Stimulated activated CD4-positive, alpha-beta T cell treated with anti-CD3 and anti-CD28 coated beads, Interleukin-1b, Interleukin-23, amount 100 ng/mL, for 4 hours (primary cell): ENCODE data around the gene ATRX.
"Not testable (repeated sequence)": the region's sequence is repeated elsewhere in the genome, so short reads cannot be mapped to it uniquely, and the experiment has no call there.

Experiments used
- DNase-seq, 2 donors: peaks; one replicate each; pipeline ENCODE4 v3.0.0-alpha.2; 2020; ENCODE audit warnings: low read depth in 2 of 2

The ATRX gene

DNA sequence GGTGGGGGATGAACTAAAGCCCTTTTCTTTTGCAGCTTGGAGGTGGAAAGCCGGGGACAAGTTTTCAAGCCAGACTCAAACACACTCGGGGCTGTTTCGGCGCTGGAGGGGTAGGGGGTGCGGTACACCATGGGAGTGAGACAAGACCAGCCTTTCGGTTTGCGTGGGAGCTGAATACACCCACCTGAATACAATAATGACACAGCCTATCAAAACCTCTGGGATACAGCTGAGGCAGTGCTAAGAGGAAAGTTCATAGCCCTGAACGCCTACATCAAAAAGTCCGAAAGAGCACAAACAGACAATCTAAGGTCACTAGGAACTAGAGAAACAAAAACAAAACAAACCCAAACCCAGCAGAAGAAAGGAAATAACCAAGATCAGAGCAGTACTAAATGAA lies 163.3 kb downstream of the ATRX start:
- no peak for DNase-seq

DNA sequence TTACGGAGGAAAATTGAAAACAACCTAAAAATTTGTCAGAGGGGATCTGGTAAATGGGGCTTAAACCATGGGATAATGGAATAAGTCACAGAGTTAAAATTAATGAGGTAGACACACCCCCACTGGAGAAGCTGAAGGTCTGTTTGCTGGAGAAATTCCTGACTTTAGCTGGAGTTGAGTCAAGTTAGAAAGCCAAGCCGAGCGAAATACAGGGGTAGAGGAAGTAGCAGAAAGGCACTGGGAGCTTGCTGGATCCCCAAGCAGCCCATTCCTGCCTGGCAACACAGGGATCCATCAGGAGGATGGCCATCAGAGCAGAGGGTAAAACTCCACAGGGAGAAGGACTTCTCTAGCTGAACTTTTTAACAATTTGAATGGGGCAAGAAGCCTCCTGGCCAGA lies 163.8 kb downstream of the ATRX start:
- DNase-seq: no peak

DNA sequence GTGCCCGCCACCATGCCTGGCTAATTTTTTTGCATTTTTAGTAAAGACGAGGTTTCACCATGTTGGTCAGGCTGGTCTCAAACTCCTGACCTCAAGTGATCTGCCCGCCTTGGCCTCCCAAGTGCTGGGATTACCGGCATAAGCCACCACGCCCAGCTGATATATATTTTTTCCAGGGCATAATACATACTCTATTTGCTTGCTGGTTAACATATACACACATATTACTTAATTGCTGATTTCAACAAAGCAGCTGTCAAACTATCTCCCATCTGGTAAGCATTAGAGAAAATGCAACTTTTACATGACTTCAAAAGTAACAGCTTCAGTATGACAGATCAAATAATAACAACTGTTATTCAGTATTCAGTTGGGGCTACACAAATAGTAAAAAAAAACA lies 164.6 kb downstream of the ATRX start:
- not testable (repeated sequence) for DNase-seq

DNA sequence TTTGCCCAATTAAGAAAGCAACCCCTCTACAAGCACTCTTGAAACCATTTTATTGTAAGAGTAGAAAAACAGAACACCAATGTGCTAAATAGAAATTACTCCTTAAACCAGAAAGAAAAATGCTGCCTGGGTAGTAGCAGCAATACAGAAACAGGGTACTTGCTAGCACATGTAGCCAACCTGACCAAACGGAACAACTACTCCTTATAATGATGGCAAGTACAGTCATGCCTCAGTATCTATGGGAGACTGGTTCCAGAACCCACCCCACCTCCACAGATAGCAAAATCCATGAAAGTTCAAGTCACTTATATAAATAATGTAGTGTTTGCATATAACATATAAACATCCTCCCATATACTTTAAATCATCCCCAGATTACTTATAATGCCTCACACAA lies 168.8 kb downstream of the ATRX start:
- DNase-seq: no peak

DNA sequence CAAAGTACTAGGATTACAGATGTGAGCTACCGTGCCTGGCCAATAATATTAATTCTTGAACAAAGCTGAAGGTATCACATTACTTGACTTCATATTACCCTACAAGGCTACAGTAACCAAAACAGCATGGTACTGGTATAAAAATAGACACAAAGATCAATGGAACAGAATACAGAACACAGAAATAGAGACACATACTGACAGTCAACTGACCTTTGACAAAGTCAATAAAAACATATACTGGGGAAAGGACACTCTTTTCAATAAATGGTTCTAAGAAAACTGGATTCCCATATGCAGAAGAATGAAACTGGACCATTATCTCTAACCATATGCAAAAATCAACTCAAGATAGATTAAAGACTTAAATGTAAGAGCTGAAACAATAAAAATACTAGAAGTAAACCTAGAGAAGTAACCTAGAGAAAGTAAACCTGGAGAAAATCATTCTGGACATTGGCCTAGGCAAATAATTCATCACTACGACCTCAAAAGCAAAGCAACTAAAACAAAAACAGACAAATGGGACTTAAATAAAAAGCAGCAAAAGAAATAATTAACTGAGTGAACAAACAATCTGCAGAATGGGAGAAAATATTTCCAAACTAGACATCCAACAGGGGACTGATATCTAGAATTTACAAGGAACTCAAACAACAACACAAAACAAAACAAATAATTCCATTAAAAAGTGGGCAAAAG lies 182.2 kb downstream of the ATRX start:
- no peak for DNase-seq

DNA sequence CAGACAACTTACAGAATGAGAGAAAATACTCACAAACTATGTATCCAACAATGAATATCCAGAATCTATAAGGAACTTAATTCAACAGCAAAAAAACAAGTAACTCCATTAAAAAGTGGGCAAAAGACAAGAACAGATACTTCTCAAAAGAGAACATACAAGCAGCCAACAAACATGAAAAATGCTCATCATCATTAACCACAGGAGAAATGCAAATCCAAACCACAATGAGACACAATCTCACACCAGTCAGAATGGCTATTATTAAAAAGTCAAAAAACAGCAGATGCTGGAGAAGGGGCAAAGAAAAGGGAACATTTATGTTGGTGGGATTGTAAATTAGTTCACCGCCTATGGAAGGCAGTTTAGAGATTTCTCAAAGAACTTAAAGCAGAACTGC lies 188.5 kb downstream of the ATRX start:
- no peak for DNase-seq

DNA sequence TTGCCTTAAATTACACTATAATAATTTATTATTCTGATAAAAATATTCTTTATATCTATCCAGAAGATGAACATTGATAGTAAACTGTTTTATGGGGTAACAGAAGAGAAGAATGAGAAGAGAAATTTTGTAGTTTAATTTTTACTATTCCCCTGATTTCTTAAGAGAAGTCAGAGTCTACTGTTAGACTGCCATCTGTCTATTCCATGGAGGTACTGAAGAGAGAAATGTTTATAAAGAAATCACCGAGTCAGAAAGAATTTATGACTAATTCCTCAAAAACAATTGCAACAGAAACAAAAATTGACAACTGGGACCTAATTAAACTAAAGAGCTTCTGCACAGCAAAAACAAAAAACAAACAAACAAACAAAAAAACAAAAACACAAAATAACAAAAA lies 188.9 kb downstream of the ATRX start:
- DNase-seq: no peak

DNA sequence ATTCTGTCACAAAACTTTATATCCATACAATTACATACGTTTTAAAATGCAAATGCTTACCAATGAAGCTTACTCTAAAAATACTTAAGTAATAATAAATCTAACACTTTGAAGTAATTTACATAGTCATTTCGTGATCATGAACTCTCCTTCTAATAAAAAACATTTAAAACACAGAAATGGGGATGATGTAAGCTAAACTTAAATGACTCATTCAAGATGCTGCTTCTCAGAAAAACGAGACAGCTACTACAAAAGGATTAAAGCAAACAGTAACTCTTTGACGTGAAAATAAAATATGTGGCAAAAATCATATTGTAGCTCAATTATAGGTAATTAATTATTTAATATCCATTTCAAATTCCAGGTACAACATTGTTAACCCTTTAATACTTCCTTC lies 190.2 kb downstream of the ATRX start:
- DNase-seq: no peak

DNA sequence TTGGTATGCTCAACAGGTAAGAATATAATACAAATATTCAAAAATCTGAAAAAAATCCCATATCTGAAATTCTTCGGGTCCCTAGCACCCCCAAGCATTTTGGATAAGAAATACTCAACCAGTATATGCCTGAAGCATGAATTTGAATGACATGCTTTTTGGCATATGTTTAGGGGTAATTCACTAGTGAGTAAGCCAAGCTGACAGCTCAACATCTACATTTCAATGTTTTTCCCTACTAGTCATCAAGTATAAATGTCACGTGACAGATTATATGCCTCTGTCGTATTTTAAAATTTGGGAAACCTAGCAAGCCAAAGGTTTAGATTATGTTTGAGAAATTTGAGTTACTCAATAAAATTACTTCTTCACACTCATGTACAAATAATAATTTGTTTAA lies 213.7 kb downstream of the ATRX start:
- no peak for DNase-seq

DNA sequence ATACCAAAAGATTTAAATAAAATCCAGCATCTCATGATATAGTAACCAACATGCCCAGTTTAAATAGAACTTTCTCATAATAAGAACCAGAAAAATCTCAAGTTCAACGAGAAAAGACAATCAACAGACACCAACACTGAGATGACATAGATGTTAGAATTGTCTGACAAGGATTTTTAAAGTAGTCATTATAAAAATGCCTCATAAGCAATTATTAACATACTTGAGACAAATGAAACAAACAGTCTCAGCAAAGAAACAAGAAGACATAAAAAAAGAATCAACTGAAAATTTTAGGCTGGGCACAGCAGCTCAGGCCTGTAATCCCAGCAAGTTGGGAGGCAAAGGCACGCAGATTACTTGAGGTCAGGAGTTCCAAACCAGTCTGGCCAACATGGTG lies 220.7 kb downstream of the ATRX start:
- DNase-seq: no peak

DNA sequence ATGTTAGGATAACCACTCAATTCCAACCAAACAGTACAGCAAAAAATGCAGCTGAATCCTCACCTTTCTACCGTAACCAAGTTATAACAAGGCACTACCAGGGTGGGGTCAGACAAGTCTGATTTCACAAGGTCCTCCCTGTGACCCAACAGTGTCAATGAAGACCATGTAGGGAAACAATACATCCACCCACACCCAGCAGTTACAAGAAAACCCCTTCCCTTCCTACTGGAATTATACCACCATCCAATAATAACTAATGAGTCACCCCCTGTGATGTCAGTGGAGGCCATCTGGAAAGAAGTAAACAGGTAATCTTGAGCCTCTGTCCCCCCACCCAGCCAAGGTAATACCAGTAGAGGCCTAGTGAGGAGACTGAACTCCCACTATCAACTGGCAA lies 221.2 kb downstream of the ATRX start:
- no peak for DNase-seq

DNA sequence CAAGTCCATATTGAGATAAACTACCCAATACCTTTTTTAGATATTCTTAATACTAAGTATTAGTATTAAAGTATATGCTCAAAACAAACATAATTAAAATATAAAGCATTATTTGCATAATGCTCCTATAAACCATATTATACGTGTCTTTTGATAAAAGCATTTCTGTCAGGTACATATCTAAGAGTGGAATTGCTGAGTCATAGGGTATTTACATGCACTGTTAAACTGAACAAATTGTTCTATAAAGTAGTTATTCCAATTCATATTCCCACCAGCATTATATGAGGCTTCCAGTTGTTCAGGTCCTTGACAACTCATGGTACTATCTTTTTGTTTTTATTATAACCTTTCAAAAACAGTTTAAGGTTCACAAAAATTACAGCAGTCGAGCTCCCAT lies 224.6 kb downstream of the ATRX start:
- DNase-seq: no peak

DNA sequence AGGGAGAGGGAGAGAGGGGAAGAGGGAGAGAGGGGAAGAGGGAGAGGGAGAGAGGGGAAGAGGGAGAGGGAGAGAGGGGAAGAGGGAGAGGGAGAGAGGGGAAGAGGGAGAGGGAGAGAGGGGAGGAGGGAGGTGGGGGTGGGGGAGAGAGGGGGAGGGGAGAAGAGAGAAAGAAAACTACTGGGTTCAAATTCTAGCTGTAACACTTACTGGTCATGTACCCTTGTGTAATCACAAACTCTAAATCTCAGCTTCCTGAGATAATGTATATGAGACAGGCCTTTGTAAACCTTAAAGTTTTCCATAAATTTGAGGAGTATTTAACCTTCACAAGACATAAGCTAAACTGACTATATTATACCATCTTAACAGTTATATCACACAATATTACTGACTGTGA lies 229.7 kb downstream of the ATRX start:
- no peak for DNase-seq

DNA sequence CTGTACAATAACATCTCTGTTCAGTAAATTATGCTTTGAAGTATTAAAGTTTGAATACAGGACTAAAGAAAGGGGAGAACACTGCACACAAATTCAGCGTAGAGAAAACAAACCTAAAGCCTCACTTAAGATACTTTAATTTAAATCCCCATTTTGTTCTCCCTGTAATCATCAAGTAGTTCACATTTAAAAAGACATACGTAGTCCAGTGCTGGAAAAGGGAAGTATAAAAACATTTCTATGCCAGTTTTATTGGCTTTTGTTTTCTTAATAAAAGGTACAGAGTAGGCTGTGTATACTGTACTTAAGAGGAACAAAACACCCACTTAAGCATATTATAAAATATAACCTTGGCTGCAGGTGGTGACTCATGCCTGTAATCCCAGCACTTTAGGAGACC lies 237.3 kb downstream of the ATRX start:
- DNase-seq: no peak

DNA sequence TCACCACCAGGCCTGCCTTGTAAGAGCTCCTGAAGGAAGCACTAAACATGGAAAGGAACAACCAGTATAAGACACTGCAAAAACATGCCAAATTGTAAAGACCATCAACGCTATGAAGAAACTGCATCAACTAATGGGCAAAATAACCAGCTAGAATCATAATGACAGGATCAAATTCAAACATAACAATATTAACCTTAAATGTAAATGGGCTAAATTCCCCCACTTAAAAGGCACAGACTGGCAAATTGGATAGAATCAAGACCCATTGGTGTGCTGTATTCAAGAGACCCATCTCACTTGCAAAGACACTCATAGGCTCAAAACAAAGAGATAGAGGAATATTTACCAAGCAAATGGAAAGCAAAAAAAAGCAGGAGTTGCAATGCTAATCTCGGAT lies 246.2 kb downstream of the ATRX start:
- DNase-seq: not testable (repeated sequence)

DNA sequence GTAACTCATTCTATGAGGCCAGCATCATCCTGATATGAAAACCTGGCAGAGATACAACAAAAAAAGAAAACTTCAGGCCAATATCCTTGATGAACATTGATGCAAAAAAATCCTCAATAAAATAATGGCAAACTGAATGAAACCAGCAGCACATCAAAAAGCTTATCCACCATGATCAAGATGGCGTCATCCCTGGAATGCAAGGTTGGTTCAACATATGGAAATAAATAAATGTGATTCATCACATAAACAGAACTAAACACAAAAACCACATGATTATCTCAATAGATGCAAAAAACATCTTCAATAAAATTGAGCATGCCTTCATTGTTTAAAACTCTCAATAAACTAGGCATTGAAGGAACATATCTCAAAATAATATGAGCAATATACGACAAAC lies 254.8 kb downstream of the ATRX start:
- not testable (repeated sequence) for DNase-seq

DNA sequence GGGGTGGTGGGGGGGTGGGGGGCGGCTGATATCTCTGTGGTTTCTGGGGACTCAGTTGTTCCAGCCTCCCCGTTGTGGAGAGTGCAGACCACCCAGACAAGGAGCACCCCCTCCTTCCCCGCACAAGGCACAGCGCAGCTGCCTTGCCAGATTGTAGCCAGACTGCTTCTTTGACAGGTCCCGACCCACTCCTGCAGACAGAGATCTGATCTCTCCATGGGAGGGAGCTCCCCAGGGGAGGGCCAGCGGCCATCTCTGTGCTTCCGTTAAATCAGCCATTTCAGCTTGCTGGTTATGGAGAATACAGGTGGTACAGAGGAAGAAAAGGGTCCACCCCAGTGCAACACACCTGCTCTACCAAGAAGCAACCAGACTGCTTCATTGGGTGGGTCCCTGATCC lies 258.0 kb downstream of the ATRX start:
- DNase-seq: no peak

DNA sequence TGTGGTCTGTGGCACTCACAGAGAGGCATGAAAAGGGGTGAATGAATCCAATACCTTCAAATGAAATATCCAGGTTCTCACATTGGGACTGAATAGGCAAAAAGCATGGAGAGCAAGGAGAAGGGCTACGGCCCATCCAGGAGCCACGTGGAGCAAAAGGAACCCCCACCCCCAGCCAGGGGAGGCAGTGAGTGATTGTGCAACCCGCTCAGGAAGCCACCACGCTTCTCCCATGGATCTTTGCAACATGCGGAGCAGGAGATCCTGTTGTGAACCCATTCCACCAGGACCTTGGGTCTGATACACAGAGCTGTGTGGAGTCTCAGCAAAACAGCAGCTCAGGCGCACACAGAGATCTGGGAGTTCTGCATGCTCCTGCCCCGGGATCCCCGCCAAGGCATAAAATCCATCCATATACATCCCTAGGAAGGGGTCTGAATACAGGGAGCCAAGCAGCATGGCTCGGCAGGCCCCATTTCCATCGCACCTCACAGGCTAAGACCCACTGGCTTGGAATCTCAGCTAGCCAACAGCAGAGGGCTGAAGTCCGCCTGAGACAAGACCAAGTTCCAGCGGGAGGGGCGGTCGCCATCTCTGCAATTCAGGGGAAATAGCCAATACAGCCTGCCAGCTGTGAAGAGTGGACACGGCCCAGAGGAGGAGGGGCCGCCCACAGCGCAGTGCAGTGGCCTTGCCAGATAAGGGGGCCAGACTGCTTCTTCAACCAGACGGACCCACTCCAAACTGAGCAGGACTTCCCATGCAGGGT lies 258.6 kb downstream of the ATRX start:
- no peak for DNase-seq

DNA sequence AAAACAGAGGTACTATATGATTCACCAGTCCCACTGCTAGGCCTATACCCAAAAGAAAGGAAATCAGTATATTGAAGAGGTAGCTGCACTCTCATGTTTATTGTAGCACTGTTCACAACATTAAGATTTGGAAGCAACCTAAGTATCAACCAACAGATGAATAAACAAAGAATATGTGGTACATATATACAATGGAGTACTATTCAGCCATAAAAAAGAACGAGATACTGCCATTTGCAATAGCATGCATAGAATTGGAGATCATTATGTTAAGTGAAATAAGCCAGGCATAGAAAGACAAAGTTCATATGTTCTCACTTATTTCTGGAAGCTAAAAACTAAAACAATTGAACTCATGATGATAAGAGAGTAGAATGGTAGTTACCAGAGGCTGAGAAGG lies 266.3 kb downstream of the ATRX start:
- no peak for DNase-seq

DNA sequence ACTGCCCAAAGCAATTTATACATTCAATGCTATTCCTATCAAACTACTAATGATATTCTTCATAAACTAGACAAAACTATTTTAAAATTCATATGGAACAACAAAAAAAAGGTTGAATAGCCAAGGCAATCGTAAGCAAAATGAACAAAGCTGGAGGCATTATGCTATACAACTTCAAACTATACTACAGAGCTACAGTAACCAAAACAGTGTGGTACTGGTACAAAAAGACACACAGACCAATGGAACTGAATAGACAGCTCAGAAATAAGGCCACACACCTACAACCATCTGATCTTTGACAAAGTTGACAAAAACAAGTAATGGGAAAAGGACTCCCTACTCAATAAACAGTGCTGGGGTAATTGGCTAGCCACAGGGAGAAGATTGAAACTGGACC lies 271.8 kb downstream of the ATRX start:
- no peak for DNase-seq

DNA sequence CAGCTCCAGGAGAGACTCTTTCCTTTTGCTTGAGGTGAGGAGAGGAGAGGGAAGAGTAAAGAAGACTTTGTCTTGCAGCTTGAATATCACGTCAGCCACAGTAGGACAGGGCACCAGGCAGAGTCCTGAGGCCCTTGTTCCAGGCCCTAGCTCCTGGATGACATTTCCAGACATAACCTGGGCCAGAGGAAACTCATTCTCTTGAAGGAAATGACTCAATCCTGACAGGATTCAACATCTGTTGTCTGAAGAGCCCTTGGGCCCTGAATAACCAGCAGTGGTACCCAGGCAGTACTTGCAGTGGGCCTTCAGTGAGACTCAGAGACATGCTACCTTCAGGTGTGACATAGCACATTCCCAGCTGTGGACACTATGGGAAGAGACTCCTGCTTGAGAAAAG lies 276.0 kb downstream of the ATRX start:
- no peak for DNase-seq

DNA sequence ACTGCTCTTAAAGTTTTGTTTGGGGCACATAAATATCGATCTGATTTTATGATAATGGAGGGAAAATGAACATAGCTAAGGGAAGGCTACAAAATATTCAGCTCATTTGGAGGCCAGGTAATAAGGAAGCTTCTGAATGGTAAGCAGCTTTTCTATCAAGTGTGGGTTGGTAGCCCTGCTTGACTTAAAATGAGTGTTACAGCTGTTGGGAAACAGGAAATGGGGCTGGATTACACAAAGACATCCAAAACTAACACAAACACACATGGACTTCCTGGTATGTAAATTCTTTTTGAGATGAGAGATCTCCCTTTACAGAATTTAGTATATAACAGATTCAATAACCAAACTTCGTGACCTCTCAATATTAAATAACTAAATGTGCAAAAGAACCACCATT lies 280.8 kb downstream of the ATRX start:
- no peak for DNase-seq

DNA sequence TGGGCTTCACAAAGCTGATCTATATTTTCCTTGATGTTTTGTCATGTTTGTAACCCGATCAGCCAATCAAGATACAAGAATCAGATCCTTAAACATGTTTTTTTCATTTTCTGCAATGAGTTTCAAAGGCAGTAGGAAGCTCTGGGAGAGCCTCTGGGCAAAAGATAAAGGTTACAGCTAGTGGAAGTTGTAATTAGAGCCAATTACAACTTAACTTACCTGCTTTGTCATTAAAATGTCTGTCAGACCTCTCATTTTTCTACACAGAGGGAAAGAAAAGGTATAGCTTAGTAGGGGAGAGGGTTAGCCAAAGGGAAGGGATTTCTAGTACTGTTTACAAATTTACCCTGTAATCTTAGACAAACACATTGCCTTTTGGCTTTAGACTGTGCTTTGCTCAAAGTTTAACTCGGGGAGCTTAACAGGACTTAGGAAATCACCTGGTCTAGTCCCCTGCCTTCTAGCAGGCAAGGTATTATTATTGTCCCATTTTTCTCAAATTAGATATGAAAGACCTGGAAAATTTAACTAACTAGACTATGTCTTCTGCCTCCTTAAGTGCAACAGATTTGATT lies 283.0 kb downstream of the ATRX start:
- no peak for DNase-seq
